ENCODE data around the gene P2RY6.
A peak's percentile ranks its signal among the peaks of the same experiment; 100 is the strongest.

The P2RY6 gene

GRCh38 chr11:73281796-73282660 is 9.9 kb downstream of the P2RY6 start:
- DNase-seq: no peak

GRCh38 chr11:73283276-73284000 is 11.3 kb downstream of the P2RY6 start:
- no peak for DNase-seq

GRCh38 chr11:73284106-73284505 is 12.0 kb downstream of the P2RY6 start:
- no peak for DNase-seq

- DNase-seq: no peak
Measured at GRCh38 chr11:73285721-73286120, 13.6 kb downstream of the P2RY6 start.

GRCh38 chr11:73286240-73286810 is 14.2 kb downstream of the P2RY6 start:
- no peak for DNase-seq

- no peak for DNase-seq
Measured at GRCh38 chr11:73287400-73288101, 15.4 kb downstream of the P2RY6 start.

GRCh38 chr11:73288192-73288872 is 16.2 kb downstream of the P2RY6 start:
- no peak for DNase-seq

GRCh38 chr11:73288873-73289707 is 17.0 kb downstream of the P2RY6 start:
- DNase-seq: peak; percentile 53 to 61

GRCh38 chr11:73290536-73290935 is 18.4 kb downstream of the P2RY6 start:
- DNase-seq: no peak

- DNase-seq: no peak
Measured at GRCh38 chr11:73291196-73291595, 19.1 kb downstream of the P2RY6 start.

- no peak for DNase-seq
Measured at GRCh38 chr11:73291781-73292524, 19.8 kb downstream of the P2RY6 start.

GRCh38 chr11:73292525-73292894 is 20.4 kb downstream of the P2RY6 start:
- no peak for DNase-seq

- DNase-seq: no peak
Measured at GRCh38 chr11:73293356-73293936, 21.3 kb downstream of the P2RY6 start.

- DNase-seq: no peak
Measured at GRCh38 chr11:73294604-73295003, 22.5 kb downstream of the P2RY6 start.

- peak; percentile 4 to 45 for DNase-seq
Measured at GRCh38 chr11:73295241-73295995, 23.3 kb downstream of the P2RY6 start.

GRCh38 chr11:73295996-73296318 is 23.8 kb downstream of the P2RY6 start:
- DNase-seq: no peak

GRCh38 chr11:73296501-73297230 is 24.5 kb downstream of the P2RY6 start:
- DNase-seq: no peak

GRCh38 chr11:73297231-73297590 is 25.1 kb downstream of the P2RY6 start:
- DNase-seq: no peak

- DNase-seq: no peak
Measured at GRCh38 chr11:73297702-73298101, 25.6 kb downstream of the P2RY6 start.

Measured in NCI-H2081 (cell line).